ENCODE measurements around the gene CCDC50. TPM values are rescaled to one million over a fixed set of nuclear protein-coding genes. Genes with fewer than 3 reads are reported as not detected.

Gene CCDC50
- total and polyA plus RNA-seq, 10 of the 15 experiments (the other 5 are each of a cell fraction or from before 2014, with no cell fraction given): 46.7 to 150 (median 125) TPM

DNA sequence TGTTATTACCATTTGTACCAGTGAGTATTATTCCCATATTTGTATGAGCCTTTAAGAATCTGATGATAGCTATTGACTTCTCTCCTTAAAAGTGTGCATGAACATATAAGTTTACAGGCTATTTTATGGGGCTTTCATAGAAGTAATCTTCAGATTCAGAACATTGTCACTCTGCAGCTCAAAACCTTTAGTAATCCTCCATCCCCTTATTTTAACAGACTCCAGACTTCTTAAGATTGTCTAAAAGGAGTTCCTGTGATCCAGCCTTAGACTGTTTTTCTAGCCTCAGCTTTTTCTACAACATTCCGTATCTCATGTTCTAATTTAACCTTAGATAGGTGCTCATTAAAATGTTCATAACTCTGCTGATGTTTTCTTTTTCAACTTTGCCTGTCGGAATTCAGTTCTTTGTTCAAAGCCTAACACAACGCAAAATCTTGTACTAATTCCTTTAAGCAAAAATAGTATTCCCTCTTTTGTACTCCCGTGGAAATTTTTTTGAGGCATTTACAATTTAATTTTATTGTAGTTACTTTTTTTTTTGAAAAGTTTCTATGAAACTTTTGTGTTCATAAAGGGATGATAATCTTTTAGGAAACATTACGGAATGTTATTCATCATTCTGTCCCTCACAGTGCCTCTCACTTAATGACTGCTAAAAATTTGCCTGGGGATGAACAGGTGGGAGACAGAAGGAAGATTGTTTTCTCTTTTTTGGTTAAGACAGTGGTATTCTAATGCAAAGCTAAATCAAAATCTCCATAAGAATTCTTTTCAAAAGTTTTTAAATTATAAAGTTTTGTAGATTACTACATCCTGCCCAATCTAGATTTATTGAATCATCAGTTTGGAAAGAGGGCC is 39.8 kb downstream of the CCDC50 start:
- POLR2A ChIA-PET: no interaction called here
- CTCF ChIA-PET: interaction anchor here (0.7 to 1.7 kb wide), 2 partner anchors 8 to 37 kb away, joined by 3 to 4 read pairs; no protein-coding TSS in a partner anchor
- 84% methylated on average over 5 of the region's 5 CpGs for WGBS (ENCODE audit: insufficient coverage, insufficient replicate concordance, low lambda C conversion rate, missing lambda C conversion rate)

DNA sequence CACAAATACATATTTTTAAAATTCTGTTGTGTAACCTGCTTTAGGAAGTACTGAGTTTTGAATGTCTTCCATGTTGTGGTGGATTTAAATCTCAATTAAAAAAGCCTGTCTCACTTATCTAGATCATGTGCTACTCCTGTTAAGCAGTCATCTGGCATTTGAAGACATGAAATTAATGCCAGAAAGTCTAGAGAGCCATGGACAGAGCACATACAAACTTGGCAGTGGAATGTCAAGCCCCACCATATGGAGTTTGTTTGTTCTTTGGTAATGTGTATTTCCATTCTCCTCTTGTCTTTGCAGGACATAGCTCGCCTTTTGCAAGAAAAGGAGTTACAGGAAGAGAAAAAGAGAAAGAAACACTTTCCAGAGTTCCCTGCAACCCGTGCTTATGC is 40.4 kb downstream of the CCDC50 start:
- in situ Hi-C loops (cut with MboI) (no loop called here), intact Hi-C loops (cut with micrococcal nuclease; ENCODE audit: unreplicated experiment) (no loop called here)
- Histone ChIP-seq H3K9ac (ENCODE audit: control insufficient read depth, insufficient read depth, low read length) (no peak overlapping the region), H3K36me3 (ENCODE audit: control insufficient read depth in 2 of 2, insufficient read depth in 2 of 2, low read length in 1 of 2) (peaks cover 0 to 6% of the 10 kb centered on the region in 2 experiments; a peak in 3 of 4 replicates), H3K27ac (ENCODE audit: control insufficient read depth, insufficient read depth) (no peak overlapping the region), H4K20me1 (ENCODE audit: control insufficient read depth, insufficient read depth) (no peaks in the 10 kb centered on the region), H3K79me2 (ENCODE audit: control insufficient read depth, insufficient read depth, low read length) (no peaks in the 10 kb centered on the region), H3K4me2 (ENCODE audit: control insufficient read depth, insufficient read depth) (no peak overlapping the region), H3K27me3 (replicated peaks in 1 of 2; ENCODE audit: control insufficient read depth in 2 of 2, insufficient read depth in 2 of 2, low read length in 1 of 2) (no peaks in the 10 kb centered on the region), H3K4me1 (ENCODE audit: control insufficient read depth, insufficient read depth, low read length) (no peaks in the 10 kb centered on the region), H3K4me3 (no peak overlapping the region), H3K9me3 (replicated peaks; ENCODE audit: control insufficient read depth, insufficient read depth, low read length) (no peaks in the 10 kb centered on the region), H2AFZ (ENCODE audit: control insufficient read depth, low read depth, low read length) (no peak overlapping the region)
- ChIA-PET RAD21 (ENCODE audit: unreplicated experiment) (no interaction called here), POLR2A (no interaction called here), SMC1A (ENCODE audit: uncharacterized antibody, unreplicated experiment) (interaction anchor here (0.6 to 1.8 kb wide), 3 partner anchors 10 to 30 kb away, joined by 3 to 5 read pairs (median 5); no protein-coding TSS in a partner anchor), CTCF (no interaction called here)
- ATAC-seq: no peak
- no peak for DNase-seq (ENCODE audit: low read depth, low spot score)
- TF ChIP-seq RELA (IDR thresholded peaks at IDR 0.05; ENCODE audit: borderline replicate concordance, partially characterized antibody) (no peak), RAD51 (IDR thresholded peaks at IDR 0.05) (no peak), POLR2AphosphoS2 (IDR thresholded peaks at IDR 0.05; ENCODE audit: low read depth, low read length) (no peak), STAT3 (IDR thresholded peaks at IDR 0.05; ENCODE audit: low read depth, low read length) (no peak)
- TF ChIP-seq, protein P1, sequence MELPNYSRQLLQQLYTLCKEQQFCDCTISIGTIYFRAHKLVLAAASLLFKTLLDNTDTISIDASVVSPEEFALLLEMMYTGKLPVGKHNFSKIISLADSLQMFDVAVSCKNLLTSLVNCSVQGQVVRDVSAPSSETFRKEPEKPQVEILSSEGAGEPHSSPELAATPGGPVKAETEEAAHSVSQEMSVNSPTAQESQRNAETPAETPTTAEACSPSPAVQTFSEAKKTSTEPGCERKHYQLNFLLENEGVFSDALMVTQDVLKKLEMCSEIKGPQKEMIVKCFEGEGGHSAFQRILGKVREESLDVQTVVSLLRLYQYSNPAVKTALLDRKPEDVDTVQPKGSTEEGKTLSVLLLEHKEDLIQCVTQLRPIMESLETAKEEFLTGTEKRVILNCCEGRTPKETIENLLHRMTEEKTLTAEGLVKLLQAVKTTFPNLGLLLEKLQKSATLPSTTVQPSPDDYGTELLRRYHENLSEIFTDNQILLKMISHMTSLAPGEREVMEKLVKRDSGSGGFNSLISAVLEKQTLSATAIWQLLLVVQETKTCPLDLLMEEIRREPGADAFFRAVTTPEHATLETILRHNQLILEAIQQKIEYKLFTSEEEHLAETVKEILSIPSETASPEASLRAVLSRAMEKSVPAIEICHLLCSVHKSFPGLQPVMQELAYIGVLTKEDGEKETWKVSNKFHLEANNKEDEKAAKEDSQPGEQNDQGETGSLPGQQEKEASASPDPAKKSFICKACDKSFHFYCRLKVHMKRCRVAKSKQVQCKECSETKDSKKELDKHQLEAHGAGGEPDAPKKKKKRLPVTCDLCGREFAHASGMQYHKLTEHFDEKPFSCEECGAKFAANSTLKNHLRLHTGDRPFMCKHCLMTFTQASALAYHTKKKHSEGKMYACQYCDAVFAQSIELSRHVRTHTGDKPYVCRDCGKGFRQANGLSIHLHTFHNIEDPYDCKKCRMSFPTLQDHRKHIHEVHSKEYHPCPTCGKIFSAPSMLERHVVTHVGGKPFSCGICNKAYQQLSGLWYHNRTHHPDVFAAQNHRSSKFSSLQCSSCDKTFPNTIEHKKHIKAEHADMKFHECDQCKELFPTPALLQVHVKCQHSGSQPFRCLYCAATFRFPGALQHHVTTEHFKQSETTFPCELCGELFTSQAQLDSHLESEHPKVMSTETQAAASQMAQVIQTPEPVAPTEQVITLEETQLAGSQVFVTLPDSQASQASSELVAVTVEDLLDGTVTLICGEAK (IDR thresholded peaks at IDR 0.05; ENCODE audit: borderline replicate concordance): no peak
- BruUV-seq (replicated peaks): no TSS peak
- FAIRE-seq: no peak
- 100% methylated on average over 2 of the region's 2 CpGs for WGBS (ENCODE audit: insufficient coverage, insufficient replicate concordance, low lambda C conversion rate, missing lambda C conversion rate)

More for the DNA sequence above, 39.8 kb downstream of the CCDC50 start:
- RAD21 ChIA-PET (ENCODE audit: unreplicated experiment): interaction anchor here (0.8 kb wide), 1 partner anchor 14 kb away, joined by 3 read pairs; no protein-coding TSS in a partner anchor
- in situ Hi-C loops (cut with MboI) (no loop called here), intact Hi-C loops (cut with micrococcal nuclease; ENCODE audit: unreplicated experiment) (no loop called here)
- Histone ChIP-seq H3K36me3 (ENCODE audit: control insufficient read depth in 2 of 2, insufficient read depth in 2 of 2, low read length in 1 of 2) (peaks cover 0 to 7% of the 10 kb centered on the region in 2 experiments; a peak in 3 of 4 replicates), H3K9ac (ENCODE audit: control insufficient read depth, insufficient read depth, low read length) (no peak overlapping the region), H3K27ac (ENCODE audit: control insufficient read depth, insufficient read depth) (no peak overlapping the region), H3K4me2 (ENCODE audit: control insufficient read depth, insufficient read depth) (no peak overlapping the region), H3K9me3 (replicated peaks; ENCODE audit: control insufficient read depth, insufficient read depth, low read length) (no peaks in the 10 kb centered on the region), H4K20me1 (ENCODE audit: control insufficient read depth, insufficient read depth) (no peaks in the 10 kb centered on the region), H3K4me1 (ENCODE audit: control insufficient read depth, insufficient read depth, low read length) (no peaks in the 10 kb centered on the region), H3K79me2 (ENCODE audit: control insufficient read depth, insufficient read depth, low read length) (no peaks in the 10 kb centered on the region), H3K27me3 (replicated peaks in 1 of 2; ENCODE audit: control insufficient read depth in 2 of 2, insufficient read depth in 2 of 2, low read length in 1 of 2) (no peaks in the 10 kb centered on the region), H3K4me3 (no peak overlapping the region), H2AFZ (ENCODE audit: control insufficient read depth, low read depth, low read length) (no peak overlapping the region)
- DNase-seq (ENCODE audit: low read depth, low spot score) (no peak), FAIRE-seq (no peak), ATAC-seq (no peak)
- TF ChIP-seq ZZZ3 (IDR thresholded peaks at IDR 0.05; ENCODE audit: control insufficient read depth, insufficient read length, low read depth): no peak
- TF ChIP-seq ZNF217 (IDR thresholded peaks at IDR 0.05): no peak
- no peak for TF ChIP-seq IRF4 (IDR thresholded peaks at IDR 0.05; ENCODE audit: low read depth, low read length)
- TF ChIP-seq NFIC (IDR thresholded peaks at IDR 0.05; ENCODE audit: low read depth, low read length): no peak
- TF ChIP-seq RAD21 (IDR thresholded peaks at IDR 0.05; ENCODE audit: insufficient read depth, low read depth, low read length): no peak
- no peak for TF ChIP-seq TCF12 (IDR thresholded peaks at IDR 0.05; ENCODE audit: low read depth, low read length)
- TF ChIP-seq STAT1 (conservative IDR thresholded peaks at IDR 0.05): no peak
- TF ChIP-seq SMARCA5 (IDR thresholded peaks at IDR 0.05): no peak
- TF ChIP-seq POLR2AphosphoS2 (IDR thresholded peaks at IDR 0.05; ENCODE audit: low read depth, low read length): no peak
- no peak for TF ChIP-seq TCF3 (IDR thresholded peaks at IDR 0.05; ENCODE audit: borderline replicate concordance, insufficient read depth, low read depth, low read length)
- no peak for TF ChIP-seq TAF1 (IDR thresholded peaks at IDR 0.05; ENCODE audit: borderline replicate concordance, low read depth, low read length)
- TF ChIP-seq ZSCAN29 (IDR thresholded peaks at IDR 0.05): no peak
- no peak for TF ChIP-seq SMAD5 (IDR thresholded peaks at IDR 0.05; ENCODE audit: low read depth)
- no peak for TF ChIP-seq FOXK2 (IDR thresholded peaks at IDR 0.05)
- no peak for TF ChIP-seq ZNF24 (IDR thresholded peaks at IDR 0.05)
- no peak for TF ChIP-seq GABPA (IDR thresholded peaks at IDR 0.05; ENCODE audit: low read depth)
- SMC1A ChIA-PET (ENCODE audit: uncharacterized antibody, unreplicated experiment): interaction anchor here (0.6 to 1.8 kb wide), 8 partner anchors 9 to 125 kb away, joined by 3 to 7 read pairs (median 4); no protein-coding TSS in a partner anchor
- no TSS peak for BruUV-seq (replicated peaks)

Measured in GM12878 (cell line).